ENCODE measurements around the gene DLG2.

The DLG2 gene

GRCh38 chr11:85526564-85526963, 100.6 kb downstream of the DLG2 start:
- TF ChIP-seq CTCF (IDR thresholded peaks at IDR 0.05; ENCODE audit: low read depth, low read length), result no peak
- H3K36me3 ChIP-seq, result no peaks in the 10 kb centered on the region
- no peak for DNase-seq
- H3K9me3 ChIP-seq (ENCODE audit: severe bottlenecking), result peaks cover 11% of the 10 kb centered on the region
- H3K27me3 ChIP-seq (ENCODE audit: insufficient read depth, low read depth, severe bottlenecking), result no peaks in the 10 kb centered on the region
- no peak overlapping the region for H3K27ac ChIP-seq
- no peak overlapping the region for H3K4me3 ChIP-seq (ENCODE audit: low read depth, low read length)

GRCh38 chr11:85525686-85526085, 101.5 kb downstream of the DLG2 start:
- Histone ChIP-seq H3K9me3 (ENCODE audit: severe bottlenecking) (peaks cover 11% of the 10 kb centered on the region), H3K36me3 (no peaks in the 10 kb centered on the region), H3K27me3 (ENCODE audit: insufficient read depth, low read depth, severe bottlenecking) (no peaks in the 10 kb centered on the region), H3K4me3 (ENCODE audit: low read depth, low read length) (no peak overlapping the region), H3K27ac (no peak overlapping the region)
- no peak for TF ChIP-seq CTCF (IDR thresholded peaks at IDR 0.05; ENCODE audit: low read depth, low read length)
- no peak for DNase-seq

- Histone ChIP-seq H3K9me3 (ENCODE audit: severe bottlenecking) (peaks cover 11% of the 10 kb centered on the region), H3K27me3 (ENCODE audit: insufficient read depth, low read depth, severe bottlenecking) (no peaks in the 10 kb centered on the region), H3K4me3 (ENCODE audit: low read depth, low read length) (no peak overlapping the region), H3K36me3 (no peaks in the 10 kb centered on the region), H3K27ac (no peak overlapping the region)
- TF ChIP-seq CTCF (IDR thresholded peaks at IDR 0.05; ENCODE audit: low read depth, low read length), result no peak
- no peak for DNase-seq
Observed at GRCh38 chr11:85517272-85517671, 109.9 kb downstream of the DLG2 start.

- Histone ChIP-seq H3K27me3 (ENCODE audit: insufficient read depth, low read depth, severe bottlenecking) (no peaks in the 10 kb centered on the region), H3K36me3 (no peaks in the 10 kb centered on the region)
- TF ChIP-seq CTCF (IDR thresholded peaks at IDR 0.05; ENCODE audit: low read depth, low read length), result no peak
Observed at GRCh38 chr11:85495918-85496317, 131.2 kb downstream of the DLG2 start.

GRCh38 chr11:85494396-85494795, 132.7 kb downstream of the DLG2 start:
- H3K9me3 ChIP-seq (ENCODE audit: severe bottlenecking), result no peaks in the 10 kb centered on the region
- no peaks in the 10 kb centered on the region for H3K36me3 ChIP-seq
- no peaks in the 10 kb centered on the region for H3K27me3 ChIP-seq (ENCODE audit: insufficient read depth, low read depth, severe bottlenecking)
- H3K27ac ChIP-seq, result no peak overlapping the region
- no peak for DNase-seq
- no peak overlapping the region for H3K4me3 ChIP-seq (ENCODE audit: low read depth, low read length)
- TF ChIP-seq CTCF (IDR thresholded peaks at IDR 0.05; ENCODE audit: low read depth, low read length), result no peak

More at GRCh38 chr11:85495918-85496317, 131.2 kb downstream of the DLG2 start:
- DNase-seq, result no peak
- Histone ChIP-seq H3K27ac (no peak overlapping the region), H3K9me3 (ENCODE audit: severe bottlenecking) (no peaks in the 10 kb centered on the region), H3K4me3 (ENCODE audit: low read depth, low read length) (no peak overlapping the region)

- Histone ChIP-seq H3K4me3 (ENCODE audit: low read depth, low read length) (no peak overlapping the region), H3K36me3 (no peaks in the 10 kb centered on the region), H3K9me3 (ENCODE audit: severe bottlenecking) (peaks cover 5% of the 10 kb centered on the region), H3K27me3 (ENCODE audit: insufficient read depth, low read depth, severe bottlenecking) (no peaks in the 10 kb centered on the region), H3K27ac (no peak overlapping the region)
- no peak for TF ChIP-seq CTCF (IDR thresholded peaks at IDR 0.05; ENCODE audit: low read depth, low read length)
- no peak for DNase-seq
Observed at GRCh38 chr11:85485902-85486301, 141.2 kb downstream of the DLG2 start.

All from WERI-Rb-1 (cell line).